GM06990 (cell line): ENCODE data around the gene ZNF333.

Experiments used
- DNase-seq: peaks from one replicate; pipeline ENCODE4 v3.0.0-alpha.2; 2011; ENCODE audit not compliant: insufficient read length; ENCODE audit errors: extremely low read depth
- H3K27me3 ChIP-seq: replicated peaks from 2 replicates; pipeline ENCODE4 v1.6.0; 2011; ENCODE audit warnings: low read length; ENCODE audit not compliant: control insufficient read depth, insufficient read depth
- H3K36me3 ChIP-seq: 2 replicates; pipeline ENCODE4 v1.5.1; 2011; ENCODE audit warnings: low read length; ENCODE audit not compliant: control insufficient read depth, insufficient read depth
- H3K4me3 ChIP-seq: replicated peaks from 2 replicates; pipeline ENCODE4 v1.5.1; 2011; ENCODE audit warnings: low read depth, mild to moderate bottlenecking, control low read depth, low read length
- TF ChIP-seq, protein P1 (sequence below): IDR thresholded peaks from 2 replicates; pipeline ENCODE4 v1.5.1; 2011; ENCODE audit warnings: low read length, control low read depth, mild to moderate bottlenecking, inconsistent platforms; ENCODE audit not compliant: insufficient read depth, poor library complexity, severe bottlenecking

ZNF333 gene

DNA sequence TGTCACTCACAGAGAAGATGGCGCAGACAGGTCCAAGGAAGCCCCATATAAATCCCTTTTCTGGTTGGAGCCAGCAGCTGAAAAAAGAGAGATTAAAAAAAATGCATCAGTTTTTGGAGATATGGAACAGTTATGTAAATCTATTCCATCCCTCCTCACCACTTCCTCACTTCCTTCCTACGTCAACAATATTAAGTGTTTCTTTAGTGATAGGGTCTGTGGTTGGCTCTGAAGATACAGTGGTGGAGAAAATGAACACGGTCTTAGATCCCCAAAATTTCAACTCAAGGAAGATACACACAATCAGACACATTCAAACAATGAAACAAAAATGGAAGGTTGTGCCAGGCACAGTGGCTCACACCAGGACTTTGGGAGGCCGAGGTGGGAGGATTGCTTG lies 57.0 kb downstream of the ZNF333 start:
- TF ChIP-seq, protein P1, sequence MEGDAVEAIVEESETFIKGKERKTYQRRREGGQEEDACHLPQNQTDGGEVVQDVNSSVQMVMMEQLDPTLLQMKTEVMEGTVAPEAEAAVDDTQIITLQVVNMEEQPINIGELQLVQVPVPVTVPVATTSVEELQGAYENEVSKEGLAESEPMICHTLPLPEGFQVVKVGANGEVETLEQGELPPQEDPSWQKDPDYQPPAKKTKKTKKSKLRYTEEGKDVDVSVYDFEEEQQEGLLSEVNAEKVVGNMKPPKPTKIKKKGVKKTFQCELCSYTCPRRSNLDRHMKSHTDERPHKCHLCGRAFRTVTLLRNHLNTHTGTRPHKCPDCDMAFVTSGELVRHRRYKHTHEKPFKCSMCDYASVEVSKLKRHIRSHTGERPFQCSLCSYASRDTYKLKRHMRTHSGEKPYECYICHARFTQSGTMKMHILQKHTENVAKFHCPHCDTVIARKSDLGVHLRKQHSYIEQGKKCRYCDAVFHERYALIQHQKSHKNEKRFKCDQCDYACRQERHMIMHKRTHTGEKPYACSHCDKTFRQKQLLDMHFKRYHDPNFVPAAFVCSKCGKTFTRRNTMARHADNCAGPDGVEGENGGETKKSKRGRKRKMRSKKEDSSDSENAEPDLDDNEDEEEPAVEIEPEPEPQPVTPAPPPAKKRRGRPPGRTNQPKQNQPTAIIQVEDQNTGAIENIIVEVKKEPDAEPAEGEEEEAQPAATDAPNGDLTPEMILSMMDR = no peak
- DNase-seq = no peak
- H3K36me3 ChIP-seq = no peaks in the 10 kb centered on the region
- no peak overlapping the region for H3K4me3 ChIP-seq
- no peaks in the 10 kb centered on the region for H3K27me3 ChIP-seq

DNA sequence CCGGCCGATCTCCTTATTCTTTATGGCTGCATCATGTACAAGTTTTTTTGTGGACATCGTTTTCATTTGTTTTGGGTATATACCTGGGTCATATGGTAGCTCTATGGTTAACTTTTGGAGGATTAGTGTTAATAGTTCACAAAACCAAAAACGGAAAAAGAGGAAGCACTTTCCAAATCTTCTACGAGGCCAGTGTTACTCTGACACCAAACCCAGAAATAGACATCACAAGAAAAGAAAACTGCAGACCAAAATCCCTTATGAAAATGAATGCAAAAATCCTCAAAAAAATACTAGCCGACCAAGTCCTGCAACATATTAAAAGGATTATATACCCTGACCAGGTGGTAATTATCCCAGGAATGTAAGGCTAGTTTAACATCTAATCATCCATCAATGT lies 58.8 kb downstream of the ZNF333 start:
- no peaks in the 10 kb centered on the region for H3K36me3 ChIP-seq
- DNase-seq = no peak
- TF ChIP-seq, protein P1 = no peak
- no peak overlapping the region for H3K4me3 ChIP-seq
- no peaks in the 10 kb centered on the region for H3K27me3 ChIP-seq

DNA sequence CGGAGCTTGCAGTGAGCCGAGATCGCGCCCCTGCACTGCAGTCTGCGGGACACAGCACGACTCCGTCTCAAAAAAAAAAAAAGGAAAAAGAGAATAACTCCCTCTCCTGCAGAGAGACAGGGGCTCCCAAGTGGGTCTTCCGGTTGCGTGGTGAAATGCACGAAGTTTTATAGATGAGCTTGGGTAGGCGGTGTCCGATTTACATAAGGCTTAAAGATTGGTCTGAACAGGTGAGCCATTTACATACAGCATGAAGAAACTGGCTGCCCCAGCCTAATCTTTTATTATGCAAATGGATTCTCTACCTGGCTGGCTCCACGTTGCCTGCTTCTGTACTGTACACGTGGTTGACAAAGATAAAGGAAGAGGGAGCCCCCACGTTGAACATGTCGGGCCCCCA lies 69.0 kb downstream of the ZNF333 start:
- H3K27me3 ChIP-seq = no peaks in the 10 kb centered on the region
- TF ChIP-seq, protein P1 = no peak
- H3K4me3 ChIP-seq = no peak overlapping the region
- no peaks in the 10 kb centered on the region for H3K36me3 ChIP-seq
- no peak for DNase-seq

DNA sequence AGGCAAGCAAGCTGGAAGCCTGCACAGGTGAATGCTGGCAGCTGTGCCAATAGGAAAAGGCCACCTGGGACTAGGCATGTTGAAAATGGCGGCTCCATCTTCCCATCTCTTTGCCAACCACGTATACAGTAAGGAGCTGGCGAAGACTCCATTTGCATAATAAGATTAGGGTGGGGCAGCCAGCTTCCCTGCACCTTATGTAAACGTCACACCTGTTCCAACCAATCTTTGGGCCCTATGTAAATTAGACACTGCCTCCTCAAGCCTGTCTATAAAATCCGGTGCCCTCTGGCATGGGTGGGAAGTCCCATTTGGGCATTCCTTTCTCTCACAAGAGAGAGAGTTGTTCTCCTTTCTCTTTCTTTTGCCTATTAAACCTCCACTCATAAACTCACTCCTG lies 71.8 kb downstream of the ZNF333 start:
- H3K36me3 ChIP-seq = no peaks in the 10 kb centered on the region
- H3K4me3 ChIP-seq = no peak overlapping the region
- H3K27me3 ChIP-seq = no peaks in the 10 kb centered on the region
- DNase-seq = no peak
- TF ChIP-seq, protein P1 = no peak

DNA sequence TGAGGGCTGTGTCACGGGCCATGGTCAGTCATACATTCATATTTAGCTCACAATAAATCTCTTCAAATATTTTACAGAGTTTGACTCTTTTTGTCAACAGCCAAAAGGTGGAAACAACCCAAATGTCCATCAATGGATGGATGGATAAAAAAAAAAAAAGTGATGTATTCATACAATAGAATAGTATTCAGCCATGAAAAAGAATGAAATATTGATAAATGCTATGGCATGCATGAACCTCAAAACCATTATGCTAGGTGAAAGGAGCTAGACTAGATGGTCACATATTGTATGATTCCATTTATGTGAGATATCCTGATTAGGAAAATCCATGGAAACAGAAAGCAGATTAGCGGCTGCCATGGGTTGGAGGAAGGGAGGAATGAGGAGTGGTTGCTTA lies 72.3 kb downstream of the ZNF333 start:
- TF ChIP-seq, protein P1 = no peak
- Histone ChIP-seq H3K27me3 (no peaks in the 10 kb centered on the region), H3K4me3 (no peak overlapping the region), H3K36me3 (no peaks in the 10 kb centered on the region)
- DNase-seq = no peak

DNA sequence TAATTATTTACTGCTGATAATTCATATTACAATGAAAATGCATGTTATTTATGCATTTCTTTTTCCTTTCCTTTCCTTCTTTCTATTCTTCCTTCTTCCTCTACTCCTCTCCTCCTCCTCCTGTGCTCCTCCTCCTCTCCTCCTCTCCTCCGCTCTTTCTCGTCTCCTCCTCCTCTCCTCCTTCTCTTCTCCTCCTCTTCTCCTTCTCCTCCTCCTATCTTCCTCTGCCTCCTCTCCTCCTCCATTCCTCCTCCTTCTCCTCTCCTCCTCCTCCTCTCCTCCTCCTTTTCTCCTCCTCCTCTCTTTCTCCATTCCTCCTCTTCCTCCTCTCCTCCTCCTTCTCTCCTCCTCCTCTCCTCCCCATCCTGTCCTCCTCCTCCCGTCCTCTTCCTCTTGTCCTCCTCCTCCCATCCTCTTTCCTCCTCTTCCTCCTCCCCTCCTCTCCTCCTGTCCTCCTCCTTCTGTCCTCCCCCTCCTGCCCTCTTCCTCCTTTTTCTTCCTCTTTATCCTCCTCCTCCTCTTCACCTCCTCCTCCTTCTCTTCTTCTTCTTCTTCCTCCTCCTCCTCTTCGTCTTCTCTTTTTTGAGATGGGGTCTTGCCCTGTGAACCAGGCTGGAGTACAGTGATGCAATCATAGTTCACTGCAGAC lies 73.8 kb downstream of the ZNF333 start:
- no peaks in the 10 kb centered on the region for H3K27me3 ChIP-seq
- no peak overlapping the region for H3K4me3 ChIP-seq
- no peaks in the 10 kb centered on the region for H3K36me3 ChIP-seq
- DNase-seq = no peak
- TF ChIP-seq, protein P1 = no peak
